Hepatocyte (in vitro differentiated cells): Measurements from ENCODE around the gene SLC25A34. TPM values are rescaled to one million over a fixed set of nuclear protein-coding genes. Genes with fewer than 3 reads are reported as not detected.

Source experiments
- DNase-seq: peaks from one replicate; pipeline ENCODE4 v3.0.0-alpha.2; 2016; ENCODE audit warnings: low spot score
- H2AFZ ChIP-seq: fragments of 200-600 bp; sonication (generic); 2 replicates; pipeline ENCODE4 v1.6.0; 2016; ENCODE audit warnings: antibody characterized with exemption, mild to moderate bottlenecking
- H3K27ac ChIP-seq: fragments of 200-600 bp; sonication (generic); 2 replicates; pipeline ENCODE4 v1.5.1; 2016; ENCODE audit warnings: mild to moderate bottlenecking
- H3K27me3 ChIP-seq: fragments of 200-600 bp; sonication (generic); 2 replicates; pipeline ENCODE4 v1.6.1; 2016
- H3K36me3 ChIP-seq: fragments of 200-600 bp; sonication (generic); replicated peaks from 2 replicates; pipeline ENCODE4 v1.5.1; 2016; ENCODE audit warnings: low read depth; ENCODE audit not compliant: insufficient read depth
- H3K4me1 ChIP-seq: fragments of 200-600 bp; sonication (generic); 2 replicates; pipeline ENCODE4 v1.5.1; 2016; ENCODE audit warnings: mild to moderate bottlenecking, moderate library complexity; ENCODE audit not compliant: insufficient read depth
- H3K4me2 ChIP-seq: fragments of 200-600 bp; sonication (generic); 2 replicates; pipeline ENCODE4 v1.6.0; 2016
- H3K4me3 ChIP-seq: fragments of 200-600 bp; sonication (generic); 2 replicates; pipeline ENCODE4 v1.5.1; 2016; ENCODE audit warnings: mild to moderate bottlenecking
- H3K79me2 ChIP-seq: fragments of 200-600 bp; sonication (generic); 2 replicates; pipeline ENCODE4 v1.6.0; 2017; ENCODE audit warnings: mild to moderate bottlenecking
- H3K9me2 ChIP-seq: fragments of 200-600 bp; sonication (generic); replicated peaks from 2 replicates; pipeline ENCODE4 v1.6.0; 2017; ENCODE audit warnings: mild to moderate bottlenecking; ENCODE audit not compliant: insufficient read depth
- H3K9me3 ChIP-seq: fragments of 200-600 bp; sonication (generic); 2 replicates; pipeline ENCODE4 v1.5.1; 2016; ENCODE audit warnings: low read depth, mild to moderate bottlenecking
- H4K20me1 ChIP-seq: fragments of 200-600 bp; sonication (generic); 2 replicates; pipeline ENCODE4 v1.6.0; 2016; ENCODE audit warnings: mild to moderate bottlenecking; ENCODE audit not compliant: insufficient read depth, poor library complexity, severe bottlenecking
- EZH2 ChIP-seq: fragments of 200-600 bp; sonication (generic); IDR thresholded peaks from 2 replicates; pipeline ENCODE4 v1.6.1; 2016; ENCODE audit warnings: antibody characterized with exemption, mild to moderate bottlenecking, borderline replicate concordance
- EZH2phosphoT487 ChIP-seq: fragments of 200-600 bp; sonication (generic); IDR thresholded peaks from one replicate; pipeline ENCODE4 v1.6.1; 2018; ENCODE audit warnings: antibody characterized with exemption, mild to moderate bottlenecking, low read depth, moderate library complexity; ENCODE audit not compliant: unreplicated experiment, severe bottlenecking
- WGBS: methylation state at CpG from one replicate; pipeline ENCODE4 v1.1.6; 2016; ENCODE audit warnings: low lambda C conversion rate; ENCODE audit errors: missing lambda C conversion rate; 5-methylcytosine and 5-hydroxymethylcytosine counted together
- polyA plus RNA-seq: library from polyadenylated mRNA; unstranded; fragments of >200 nt; fragmentation: Nextera tagmentation; extraction: Ambion mirVana; gene quantifications from 2 replicates; pipeline ENCODE4 v1.2.1, GENCODE V29; 2016
- total RNA-seq: library from RNA; depleted of rRNA; stranded (reverse); fragments of >200 nt; gene quantifications from 2 replicates; pipeline ENCODE4 v1.2.3, GENCODE V29; 2014
- TF ChIP-seq, protein P1 (sequence below): fragments of 200-600 bp; sonication (generic); IDR thresholded peaks from 2 replicates; pipeline ENCODE4 v1.5.1; 2016; ENCODE audit warnings: antibody characterized with exemption, mild to moderate bottlenecking; ENCODE audit not compliant: poor library complexity

The SLC25A34 gene
- total and polyA plus RNA-seq, 2 experiments from 2014 or later: 0.71 to 0.87 TPM

DNA sequence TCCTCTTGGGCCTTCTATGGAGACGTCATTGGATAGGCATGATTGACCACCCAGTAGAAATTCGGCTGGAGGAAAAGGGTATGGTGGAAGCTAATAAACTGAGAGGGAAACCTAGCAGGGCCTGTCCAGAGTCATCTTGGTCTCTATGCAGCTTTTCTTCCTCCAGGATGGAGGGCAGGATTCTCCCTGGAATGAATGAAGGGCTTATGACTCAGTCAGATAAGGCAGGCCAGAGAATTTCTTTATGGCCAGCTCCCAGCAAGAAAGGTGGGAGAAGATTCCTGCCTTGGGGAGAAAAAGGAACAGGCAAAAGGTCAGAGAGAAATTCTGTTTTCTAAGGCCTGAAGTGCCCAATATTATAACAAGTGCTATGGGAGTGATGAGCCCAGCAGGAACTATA, 39.6 kb downstream of the SLC25A34 start:
- no peaks in the 10 kb centered on the region for H3K9me3 ChIP-seq
- no peak overlapping the region for H2AFZ ChIP-seq
- H4K20me1 ChIP-seq: no peaks in the 10 kb centered on the region
- H3K27me3 ChIP-seq: no peaks in the 10 kb centered on the region
- H3K4me3 ChIP-seq: no peak overlapping the region
- no peak for TF ChIP-seq EZH2phosphoT487
- TF ChIP-seq, protein P1, sequence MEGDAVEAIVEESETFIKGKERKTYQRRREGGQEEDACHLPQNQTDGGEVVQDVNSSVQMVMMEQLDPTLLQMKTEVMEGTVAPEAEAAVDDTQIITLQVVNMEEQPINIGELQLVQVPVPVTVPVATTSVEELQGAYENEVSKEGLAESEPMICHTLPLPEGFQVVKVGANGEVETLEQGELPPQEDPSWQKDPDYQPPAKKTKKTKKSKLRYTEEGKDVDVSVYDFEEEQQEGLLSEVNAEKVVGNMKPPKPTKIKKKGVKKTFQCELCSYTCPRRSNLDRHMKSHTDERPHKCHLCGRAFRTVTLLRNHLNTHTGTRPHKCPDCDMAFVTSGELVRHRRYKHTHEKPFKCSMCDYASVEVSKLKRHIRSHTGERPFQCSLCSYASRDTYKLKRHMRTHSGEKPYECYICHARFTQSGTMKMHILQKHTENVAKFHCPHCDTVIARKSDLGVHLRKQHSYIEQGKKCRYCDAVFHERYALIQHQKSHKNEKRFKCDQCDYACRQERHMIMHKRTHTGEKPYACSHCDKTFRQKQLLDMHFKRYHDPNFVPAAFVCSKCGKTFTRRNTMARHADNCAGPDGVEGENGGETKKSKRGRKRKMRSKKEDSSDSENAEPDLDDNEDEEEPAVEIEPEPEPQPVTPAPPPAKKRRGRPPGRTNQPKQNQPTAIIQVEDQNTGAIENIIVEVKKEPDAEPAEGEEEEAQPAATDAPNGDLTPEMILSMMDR: no peak
- no peak for TF ChIP-seq EZH2
- H3K4me1 ChIP-seq: peaks cover 17% of the 10 kb centered on the region
- WGBS: 88% methylated on average over 2 of the region's 2 CpGs
- peak overlapping the region; percentile 67 for H3K27ac ChIP-seq
- no peak overlapping the region for H3K4me2 ChIP-seq
- H3K36me3 ChIP-seq: peaks cover 4% of the 10 kb centered on the region
- H3K9me2 ChIP-seq: no peaks in the 10 kb centered on the region
- DNase-seq: no peak
- H3K79me2 ChIP-seq: peaks cover 6% of the 10 kb centered on the region

DNA sequence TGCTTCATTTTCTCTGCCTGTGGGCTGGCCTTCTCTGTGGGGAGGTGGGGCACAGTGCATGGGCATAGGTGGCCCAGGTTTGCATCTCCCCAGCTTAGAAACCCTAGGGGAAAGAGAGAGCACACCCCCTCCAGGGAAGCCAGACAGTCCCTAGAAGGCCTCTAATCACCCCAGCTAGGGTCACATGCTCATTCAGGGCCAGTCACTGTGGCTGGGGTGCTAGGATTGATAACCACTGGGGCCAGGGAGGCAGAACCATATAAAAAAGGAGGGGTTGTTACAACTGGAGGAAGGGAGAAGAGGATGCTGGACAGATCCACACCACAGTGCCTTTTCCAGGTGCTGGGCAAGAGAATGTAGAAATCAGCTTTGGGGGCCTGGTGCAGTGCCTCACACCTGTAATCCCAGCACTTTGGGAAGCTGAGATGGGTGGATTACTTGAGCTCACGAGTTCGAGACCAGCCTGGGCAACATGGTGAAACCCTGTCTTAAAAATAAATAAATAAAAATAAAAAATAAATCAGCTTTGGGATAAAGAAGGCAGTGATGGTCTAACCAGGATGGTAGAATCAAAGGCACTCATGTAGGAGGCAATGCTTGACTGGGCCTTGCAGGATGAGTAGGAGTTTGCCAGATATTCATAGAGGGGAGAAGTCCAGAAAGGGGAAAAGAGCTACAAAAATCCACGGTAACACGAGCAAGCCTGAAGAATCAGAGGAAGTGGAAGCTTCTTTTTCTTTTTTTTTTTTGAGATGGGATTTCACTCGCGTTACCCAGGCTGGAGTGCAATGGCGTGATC, 42.0 kb downstream of the SLC25A34 start:
- Histone ChIP-seq H3K27ac (peak overlapping the region; percentile 91), H3K79me2 (peaks cover 6% of the 10 kb centered on the region), H3K27me3 (no peaks in the 10 kb centered on the region), H3K36me3 (peaks cover 4% of the 10 kb centered on the region), H3K9me2 (no peaks in the 10 kb centered on the region), H4K20me1 (no peaks in the 10 kb centered on the region), H3K4me3 (no peak overlapping the region), H3K9me3 (no peaks in the 10 kb centered on the region), H3K4me2 (no peak overlapping the region), H3K4me1 (peaks cover 17% of the 10 kb centered on the region), H2AFZ (no peak overlapping the region)
- TF ChIP-seq EZH2phosphoT487: no peak
- TF ChIP-seq EZH2: no peak
- TF ChIP-seq, protein P1: no peak
- DNase-seq: no peak
- 94% methylated on average over 7 of the region's 7 CpGs for WGBS

DNA sequence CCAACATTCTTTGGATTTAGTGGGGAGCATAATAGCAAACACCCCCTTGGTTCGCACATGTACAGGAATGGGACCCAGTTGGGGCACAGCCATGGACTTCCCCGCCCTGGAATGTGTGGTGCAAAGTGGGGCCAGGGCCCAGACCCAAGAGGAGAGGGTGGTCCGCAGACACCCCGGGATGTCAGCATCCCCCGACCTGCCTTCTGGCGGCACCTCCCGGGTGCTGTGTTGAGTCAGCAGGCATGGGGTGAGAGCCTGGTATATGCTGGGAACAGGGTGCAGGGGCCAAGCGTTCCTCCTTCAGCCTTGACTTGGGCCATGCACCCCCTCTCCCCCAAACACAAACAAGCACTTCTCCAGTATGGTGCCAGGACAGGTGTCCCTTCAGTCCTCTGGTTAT, 49.6 kb downstream of the SLC25A34 start:
- Histone ChIP-seq H3K9me2 (no peaks in the 10 kb centered on the region), H3K4me1 (no peaks in the 10 kb centered on the region), H3K4me3 (no peak overlapping the region), H3K27me3 (no peaks in the 10 kb centered on the region), H4K20me1 (no peaks in the 10 kb centered on the region), H3K9me3 (no peaks in the 10 kb centered on the region), H3K36me3 (no peaks in the 10 kb centered on the region), H3K4me2 (no peak overlapping the region), H3K27ac (peak overlapping the region; percentile 88), H2AFZ (no peak overlapping the region), H3K79me2 (no peaks in the 10 kb centered on the region)
- WGBS: 95% methylated on average over 8 of the region's 8 CpGs
- DNase-seq: no peak
- TF ChIP-seq EZH2 (no peak), EZH2phosphoT487 (no peak)
- TF ChIP-seq, protein P1: no peak
